Neuronal stem cell (in vitro differentiated cells): ENCODE measurements around the gene PIGR. TPM values are rescaled to one million over a fixed set of nuclear protein-coding genes. Genes with fewer than 3 reads are reported as not detected.
A peak's percentile ranks its signal among the peaks of the same experiment; 100 is the strongest.

Experiments
- DNase-seq: peaks from one replicate; pipeline ENCODE4 v3.0.0-alpha.2; 2013; ENCODE audit warnings: low spot score
- H2AFZ ChIP-seq: one replicate; pipeline ENCODE4 v1.6.1; 2013; ENCODE audit warnings: mild to moderate bottlenecking, low read length, inconsistent platforms
- H2AK5ac ChIP-seq: 2 replicates; pipeline ENCODE4 v1.6.1; 2013; ENCODE audit warnings: low read depth, mild to moderate bottlenecking, inconsistent platforms, low read length, moderate library complexity, mixed read lengths
- H2BK120ac ChIP-seq: 2 replicates; pipeline ENCODE4 v1.6.1; 2013; ENCODE audit warnings: low read depth, mild to moderate bottlenecking, inconsistent platforms, low read length, moderate library complexity, mixed read lengths
- H2BK12ac ChIP-seq: one replicate; pipeline ENCODE4 v1.6.1; 2013; ENCODE audit warnings: low read length, inconsistent platforms
- H2BK15ac ChIP-seq: 2 replicates; pipeline ENCODE4 v1.6.1; 2013; ENCODE audit warnings: mild to moderate bottlenecking, low read length, inconsistent platforms, mixed read lengths
- H2BK5ac ChIP-seq: one replicate; pipeline ENCODE4 v1.6.1; 2013; ENCODE audit warnings: inconsistent platforms, mild to moderate bottlenecking, low read length, moderate library complexity
- H3K14ac ChIP-seq: one replicate; pipeline ENCODE4 v1.6.1; 2013; ENCODE audit warnings: low read length, inconsistent platforms
- H3K18ac ChIP-seq: 2 replicates; pipeline ENCODE4 v1.6.1; 2013; ENCODE audit warnings: low read length, inconsistent platforms
- H3K23ac ChIP-seq: 2 replicates; pipeline ENCODE4 v1.6.1; 2013; ENCODE audit warnings: low read depth, mild to moderate bottlenecking, mixed read lengths, low read length, inconsistent platforms; ENCODE audit not compliant: poor library complexity
- H3K27ac ChIP-seq: replicated peaks from 3 replicates; pipeline ENCODE4 v1.5.1; 2013; ENCODE audit warnings: low read length, inconsistent platforms
- H3K27me3 ChIP-seq, 3 experiments: 2 replicates each; pipeline ENCODE4 v1.6.1; 2013; ENCODE audit warnings: low read length in 3 of 3, mild to moderate bottlenecking in 2 of 3, inconsistent platforms in 1 of 3, low read depth in 1 of 3, mixed read lengths in 1 of 3, moderate library complexity in 1 of 3; ENCODE audit not compliant: control insufficient read depth in 3 of 3, insufficient read depth in 3 of 3
- H3K36me3 ChIP-seq, 2 donors: replicated peaks in 1 of 2; 2 replicates each; pipeline ENCODE4 v1.6.1; 2013; ENCODE audit warnings: low read length in 2 of 2; ENCODE audit not compliant: control insufficient read depth in 2 of 2, insufficient read depth in 2 of 2
- H3K4ac ChIP-seq: 2 replicates; pipeline ENCODE4 v1.6.1; 2013; ENCODE audit warnings: inconsistent platforms, mild to moderate bottlenecking, low read length, moderate library complexity
- H3K4me1 ChIP-seq, 2 donors: 1 replicate in 1 of 2; 2 replicates in 1 of 2; pipeline ENCODE4 v1.6.1; 2013; ENCODE audit warnings: low read length in 2 of 2, low read depth in 1 of 2; ENCODE audit not compliant: control insufficient read depth in 2 of 2, insufficient read depth in 1 of 2
- H3K4me2 ChIP-seq: one replicate; pipeline ENCODE4 v1.6.1; 2013; ENCODE audit warnings: mild to moderate bottlenecking, low read length, inconsistent platforms; ENCODE audit not compliant: insufficient read depth, poor library complexity, severe bottlenecking
- H3K4me3 ChIP-seq, 2 donors: 2 replicates each; pipeline ENCODE4 v1.5.1; 2013; ENCODE audit warnings: low read length in 2 of 2, mild to moderate bottlenecking in 2 of 2, inconsistent platforms in 1 of 2, moderate library complexity in 1 of 2
- H3K79me1 ChIP-seq: one replicate; pipeline ENCODE4 v1.6.1; 2013; ENCODE audit warnings: low read depth, mild to moderate bottlenecking, inconsistent platforms, low read length, moderate library complexity
- H3K9ac ChIP-seq: one replicate; pipeline ENCODE4 v1.6.1; 2013; ENCODE audit warnings: mild to moderate bottlenecking, low read depth, low read length, inconsistent platforms; ENCODE audit not compliant: poor library complexity
- H3K9me3 ChIP-seq, 2 donors: replicated peaks in 1 of 2; 2 replicates each; pipeline versions ENCODE3 to v1.6.1; 2013; ENCODE audit warnings: low read length in 2 of 2, mild to moderate bottlenecking in 2 of 2, inconsistent platforms in 1 of 2, low read depth in 1 of 2, mixed read lengths in 1 of 2, moderate library complexity in 1 of 2; ENCODE audit not compliant: control insufficient read depth in 2 of 2, insufficient read depth in 1 of 2
- H4K8ac ChIP-seq: one replicate; pipeline ENCODE4 v1.6.1; 2013; ENCODE audit warnings: low read depth, mild to moderate bottlenecking, inconsistent platforms, low read length, moderate library complexity
- H4K91ac ChIP-seq: one replicate; pipeline ENCODE4 v1.6.1; 2013; ENCODE audit warnings: low read length, low read depth, mild to moderate bottlenecking, inconsistent platforms; ENCODE audit not compliant: poor library complexity
- WGBS, 2 donors: extraction: QIAGEN DNeasy Blood & Tissue Kit; methylation state at CpG; one replicate each; pipeline ENCODE4 v1.1.7; 2013; ENCODE audit warnings: missing lambda C conversion rate in 2 of 2, mixed read lengths in 1 of 2; ENCODE audit not compliant: insufficient read length in 2 of 2, insufficient replicate concordance in 1 of 2; ENCODE audit errors: extremely low coverage in 2 of 2; 5-methylcytosine and 5-hydroxymethylcytosine counted together
- polyA plus RNA-seq, 2 experiments: library from polyadenylated mRNA; stranded (reverse); fragments of 200-250 nt; gene quantifications; one replicate each; pipeline ENCODE4 v1.2.3, GENCODE V29; 2013

The PIGR gene, protein sequence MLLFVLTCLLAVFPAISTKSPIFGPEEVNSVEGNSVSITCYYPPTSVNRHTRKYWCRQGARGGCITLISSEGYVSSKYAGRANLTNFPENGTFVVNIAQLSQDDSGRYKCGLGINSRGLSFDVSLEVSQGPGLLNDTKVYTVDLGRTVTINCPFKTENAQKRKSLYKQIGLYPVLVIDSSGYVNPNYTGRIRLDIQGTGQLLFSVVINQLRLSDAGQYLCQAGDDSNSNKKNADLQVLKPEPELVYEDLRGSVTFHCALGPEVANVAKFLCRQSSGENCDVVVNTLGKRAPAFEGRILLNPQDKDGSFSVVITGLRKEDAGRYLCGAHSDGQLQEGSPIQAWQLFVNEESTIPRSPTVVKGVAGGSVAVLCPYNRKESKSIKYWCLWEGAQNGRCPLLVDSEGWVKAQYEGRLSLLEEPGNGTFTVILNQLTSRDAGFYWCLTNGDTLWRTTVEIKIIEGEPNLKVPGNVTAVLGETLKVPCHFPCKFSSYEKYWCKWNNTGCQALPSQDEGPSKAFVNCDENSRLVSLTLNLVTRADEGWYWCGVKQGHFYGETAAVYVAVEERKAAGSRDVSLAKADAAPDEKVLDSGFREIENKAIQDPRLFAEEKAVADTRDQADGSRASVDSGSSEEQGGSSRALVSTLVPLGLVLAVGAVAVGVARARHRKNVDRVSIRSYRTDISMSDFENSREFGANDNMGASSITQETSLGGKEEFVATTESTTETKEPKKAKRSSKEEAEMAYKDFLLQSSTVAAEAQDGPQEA
- not detected for polyA plus RNA-seq (2013, experiment 1 of 2)
- not detected for polyA plus RNA-seq (2013, experiment 2 of 2)

DNA sequence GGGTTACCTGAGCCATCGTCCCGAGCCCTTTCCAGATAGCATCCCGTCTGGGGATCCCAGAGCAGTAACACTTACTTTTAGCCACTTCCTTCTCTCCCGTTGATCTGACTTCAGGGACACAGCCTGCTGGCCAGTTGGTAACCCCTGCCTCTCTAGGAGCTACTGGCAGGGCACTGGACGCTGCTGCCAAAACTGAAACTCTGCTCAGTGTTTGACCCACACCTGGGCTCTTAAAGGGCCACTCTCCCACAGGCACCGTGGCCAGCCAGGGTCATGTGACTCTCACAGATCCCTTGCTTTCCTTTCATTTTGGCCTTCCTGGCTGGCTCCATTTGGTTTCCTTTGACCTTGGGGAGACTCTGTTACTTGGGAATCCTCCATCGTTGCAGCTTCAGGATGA is at the start of gene PIGR:
Gene PIGR (minus strand): TSS at position 206 of the 400 bp plus-strand sequence. CDS start 5,935 bp downstream, outside the sequence.
- Histone ChIP-seq H2BK5ac (peak within 1 kb of the TSS; percentile 6), H3K4me2 (no peak within 1 kb of the TSS), H3K27ac (no peak within 1 kb of the TSS), H3K27me3 (peaks cover 0 to 22% (median 0%) of the 10 kb centered on the region in 3 experiments), H3K4me3 (no peak within 1 kb of the TSS), H3K14ac (peak within 1 kb of the TSS; percentile 23), H2BK12ac (no peak within 1 kb of the TSS), H4K91ac (no peak within 1 kb of the TSS), H3K4me1 (no peaks in the 10 kb centered on the region), H3K23ac (peak within 1 kb of the TSS; percentile 31), H3K36me3 (no peaks in the 10 kb centered on the region), H3K79me1 (no peaks in the 10 kb centered on the region), H3K9me3 (peaks cover 0 to 2% of the 10 kb centered on the region in 2 donors), H3K4ac (no peak within 1 kb of the TSS), H2BK15ac (no peak within 1 kb of the TSS), H4K8ac (no peak within 1 kb of the TSS), H2AFZ (no peak within 1 kb of the TSS), H3K18ac (no peak within 1 kb of the TSS), H2BK120ac (no peak within 1 kb of the TSS), H3K9ac (no peak within 1 kb of the TSS), H2AK5ac (no peak within 1 kb of the TSS)
- WGBS, 2 donors = no CpG with 5 or more reads among the region's 7 CpGs
- DNase-seq = no peak

DNA sequence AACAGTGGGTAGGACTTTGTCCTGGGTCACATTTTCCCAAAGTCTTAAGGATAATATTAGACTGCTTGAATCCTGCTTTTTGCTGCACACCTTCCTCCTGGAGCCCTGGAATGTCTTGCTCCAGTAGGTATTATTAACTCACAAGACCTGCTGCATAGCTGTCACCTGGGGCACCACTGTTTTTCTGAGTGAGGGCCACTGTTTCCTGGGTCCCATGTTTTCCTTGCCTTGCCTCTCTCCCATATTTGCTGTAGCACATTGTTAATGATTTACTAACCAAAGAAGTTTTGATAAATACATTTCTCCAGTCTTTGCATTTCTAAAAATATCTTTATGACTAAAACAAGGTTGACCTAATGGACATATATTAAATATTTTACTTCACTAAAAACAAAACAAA is 46.5 kb upstream of the PIGR start:
- Histone ChIP-seq H3K14ac (no peak overlapping the region), H3K27me3 (peaks cover 0 to 18% (median 0%) of the 10 kb centered on the region in 3 experiments), H2BK120ac (no peak overlapping the region), H2BK5ac (no peak overlapping the region), H3K9me3 (no peaks in the 10 kb centered on the region), H4K91ac (no peak overlapping the region), H3K23ac (no peak overlapping the region), H3K4me2 (no peak overlapping the region), H2BK12ac (no peak overlapping the region), H3K4me3 (no peak overlapping the region), H3K18ac (no peak overlapping the region), H3K4me1 (no peaks in the 10 kb centered on the region), H3K27ac (no peak overlapping the region), H3K4ac (no peak overlapping the region), H3K36me3 (no peaks in the 10 kb centered on the region), H2BK15ac (no peak overlapping the region), H2AFZ (no peak overlapping the region), H2AK5ac (no peak overlapping the region), H3K79me1 (no peaks in the 10 kb centered on the region), H3K9ac (no peak overlapping the region), H4K8ac (no peak overlapping the region)
- no peak for DNase-seq

DNA sequence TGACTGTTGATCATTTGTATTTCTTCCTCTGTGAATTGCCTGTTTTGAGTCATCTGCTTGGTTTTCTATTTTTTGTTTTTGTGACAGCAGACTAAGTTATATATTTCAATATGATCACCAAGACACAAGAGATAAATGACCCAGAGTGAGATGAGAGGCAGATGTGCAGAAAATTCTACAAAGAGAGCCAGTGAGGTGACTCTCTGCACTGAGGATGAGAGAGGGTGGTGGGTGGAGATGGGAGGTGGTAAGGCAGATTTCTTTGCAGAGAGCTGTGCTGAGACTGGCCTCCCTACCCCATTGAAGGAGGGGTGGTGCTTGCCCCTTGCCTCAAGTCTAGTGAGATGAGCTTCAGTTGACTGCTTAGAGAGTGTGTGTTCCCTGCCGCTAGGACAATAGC is 41.6 kb upstream of the PIGR start:
- Histone ChIP-seq H3K9ac (no peak overlapping the region), H2BK120ac (no peak overlapping the region), H3K18ac (peak overlapping the region; percentile 25), H2BK15ac (no peak overlapping the region), H2BK12ac (no peak overlapping the region), H3K4me3 (no peak overlapping the region), H4K91ac (no peak overlapping the region), H3K14ac (no peak overlapping the region), H3K4me1 (peaks cover 0 to 2% of the 10 kb centered on the region in 2 donors), H3K23ac (no peak overlapping the region), H2AFZ (no peak overlapping the region), H3K27ac (no peak overlapping the region), H3K4ac (no peak overlapping the region), H3K27me3 (peaks cover 0 to 24% (median 0%) of the 10 kb centered on the region in 3 experiments), H2BK5ac (no peak overlapping the region), H3K9me3 (no peaks in the 10 kb centered on the region), H3K4me2 (no peak overlapping the region), H2AK5ac (no peak overlapping the region), H3K79me1 (no peaks in the 10 kb centered on the region), H4K8ac (no peak overlapping the region), H3K36me3 (no peaks in the 10 kb centered on the region)
- DNase-seq = no peak
- WGBS, 2 donors = no CpG with 5 or more reads among the region's 1 CpG

DNA sequence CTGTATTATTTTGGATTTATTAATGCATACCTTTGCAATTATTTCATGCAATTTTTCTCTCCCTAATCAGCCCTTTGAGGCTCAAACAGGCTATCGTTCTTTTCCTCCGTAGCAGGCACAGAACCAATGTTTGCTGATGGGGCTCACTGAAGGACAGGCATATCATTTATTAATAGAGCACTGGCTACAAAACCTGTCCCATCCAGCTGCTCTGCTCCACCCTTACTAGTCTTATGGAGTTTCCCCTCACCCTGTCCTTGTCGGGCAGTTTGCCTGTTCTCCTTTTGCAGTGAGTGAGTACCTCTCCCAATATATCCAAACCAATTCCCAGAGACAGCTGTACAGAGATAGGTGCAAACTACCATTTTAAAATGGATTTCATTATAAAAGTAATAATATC is 40.6 kb upstream of the PIGR start:
- H3K27me3 ChIP-seq = peaks cover 0 to 24% (median 0%) of the 10 kb centered on the region in 3 experiments
- DNase-seq = no peak
- no peak overlapping the region for H2BK15ac ChIP-seq
- no peak overlapping the region for H3K4me2 ChIP-seq
- H3K79me1 ChIP-seq = no peaks in the 10 kb centered on the region
- H2BK5ac ChIP-seq = no peak overlapping the region
- no peak overlapping the region for H3K9ac ChIP-seq
- no peak overlapping the region for H2AFZ ChIP-seq
- H3K4me1 ChIP-seq = peaks cover 0 to 2% of the 10 kb centered on the region in 2 donors
- no peak overlapping the region for H2BK120ac ChIP-seq
- H3K9me3 ChIP-seq = no peaks in the 10 kb centered on the region
- WGBS, 2 donors = no CpG with 5 or more reads among the region's 3 CpGs
- H3K23ac ChIP-seq = no peak overlapping the region
- H3K18ac ChIP-seq = no peak overlapping the region
- H2BK12ac ChIP-seq = no peak overlapping the region
- H4K8ac ChIP-seq = no peak overlapping the region
- no peak overlapping the region for H3K27ac ChIP-seq
- no peak overlapping the region for H3K4me3 ChIP-seq
- no peak overlapping the region for H3K4ac ChIP-seq
- no peak overlapping the region for H2AK5ac ChIP-seq
- H3K14ac ChIP-seq = no peak overlapping the region
- no peaks in the 10 kb centered on the region for H3K36me3 ChIP-seq
- H4K91ac ChIP-seq = no peak overlapping the region
